Measurements from ENCODE around the gene SMYD2. TPM values are rescaled to one million over a fixed set of nuclear protein-coding genes. Genes with fewer than 3 reads are reported as not detected.

The SMYD2 gene
- total RNA-seq, 1 donor from 2014 or later: 34.8 TPM

- no peaks in the 10 kb centered on the region for H3K27me3 Mint-ChIP-seq (ENCODE audit: low read depth)
- no peak for DNase-seq (ENCODE audit: low spot score in 2 of 2, unreplicated experiment in 2 of 2)
- no peak overlapping the region for H3K4me3 Mint-ChIP-seq
- H3K36me3 Mint-ChIP-seq: peaks cover 32% of the 10 kb centered on the region
- no peak overlapping the region for H3K27ac Mint-ChIP-seq
- peaks cover 16% of the 10 kb centered on the region for H3K9me3 Mint-ChIP-seq
- H3K4me1 Mint-ChIP-seq: peaks cover 9% of the 10 kb centered on the region
- no peak for TF ChIP-seq CTCF (IDR thresholded peaks at IDR 0.05; ENCODE audit: unreplicated experiment)
These were observed 60.5 kb downstream of the SMYD2 start for GRCh38 chr1:214341459-214341858.

- Mint-ChIP-seq H3K36me3 (peaks cover 32% of the 10 kb centered on the region), H3K27ac (no peak overlapping the region), H3K4me1 (peaks cover 8% of the 10 kb centered on the region), H3K4me3 (no peak overlapping the region), H3K9me3 (peaks cover 16% of the 10 kb centered on the region), H3K27me3 (ENCODE audit: low read depth) (no peaks in the 10 kb centered on the region)
- DNase-seq (ENCODE audit: low spot score in 2 of 2, unreplicated experiment in 2 of 2): no peak
- TF ChIP-seq CTCF (IDR thresholded peaks at IDR 0.05; ENCODE audit: unreplicated experiment): no peak
These were observed 61.0 kb downstream of the SMYD2 start for GRCh38 chr1:214341932-214342331.

GRCh38 chr1:214342525-214342924, 61.6 kb downstream of the SMYD2 start:
- peaks cover 16% of the 10 kb centered on the region for H3K9me3 Mint-ChIP-seq
- H3K27ac Mint-ChIP-seq: no peak overlapping the region
- H3K4me1 Mint-ChIP-seq: peaks cover 4% of the 10 kb centered on the region
- H3K36me3 Mint-ChIP-seq: peaks cover 30% of the 10 kb centered on the region
- no peak for DNase-seq (ENCODE audit: low spot score in 2 of 2, unreplicated experiment in 2 of 2)
- no peaks in the 10 kb centered on the region for H3K27me3 Mint-ChIP-seq (ENCODE audit: low read depth)
- TF ChIP-seq CTCF (IDR thresholded peaks at IDR 0.05; ENCODE audit: unreplicated experiment): no peak
- no peak overlapping the region for H3K4me3 Mint-ChIP-seq

GRCh38 chr1:214344897-214345296, 63.9 kb downstream of the SMYD2 start:
- Mint-ChIP-seq H3K4me1 (peaks cover 18% of the 10 kb centered on the region), H3K9me3 (peaks cover 16% of the 10 kb centered on the region), H3K27ac (no peak overlapping the region), H3K4me3 (no peak overlapping the region), H3K36me3 (peaks cover 30% of the 10 kb centered on the region), H3K27me3 (ENCODE audit: low read depth) (no peaks in the 10 kb centered on the region)
- no peak for DNase-seq (ENCODE audit: low spot score in 2 of 2, unreplicated experiment in 2 of 2)
- no peak for TF ChIP-seq CTCF (IDR thresholded peaks at IDR 0.05; ENCODE audit: unreplicated experiment)

GRCh38 chr1:214349008-214349407, 68.0 kb downstream of the SMYD2 start:
- H3K27ac Mint-ChIP-seq: peak overlapping the region; percentile 96
- H3K4me1 Mint-ChIP-seq: peaks cover 34% of the 10 kb centered on the region
- H3K27me3 Mint-ChIP-seq (ENCODE audit: low read depth): no peaks in the 10 kb centered on the region
- no peak for TF ChIP-seq CTCF (IDR thresholded peaks at IDR 0.05; ENCODE audit: unreplicated experiment)
- no peak overlapping the region for H3K4me3 Mint-ChIP-seq
- no peak for DNase-seq (ENCODE audit: low spot score in 2 of 2, unreplicated experiment in 2 of 2)
- peaks cover 12% of the 10 kb centered on the region for H3K9me3 Mint-ChIP-seq
- H3K36me3 Mint-ChIP-seq: peaks cover 20% of the 10 kb centered on the region

- peak overlapping the region; percentile 35 for H3K4me3 Mint-ChIP-seq
- peaks cover 16% of the 10 kb centered on the region for H3K36me3 Mint-ChIP-seq
- H3K27me3 Mint-ChIP-seq (ENCODE audit: low read depth): no peaks in the 10 kb centered on the region
- peak overlapping the region; percentile 96 for H3K27ac Mint-ChIP-seq
- no peak for TF ChIP-seq CTCF (IDR thresholded peaks at IDR 0.05; ENCODE audit: unreplicated experiment)
- DNase-seq (ENCODE audit: low spot score in 2 of 2, unreplicated experiment in 2 of 2): no peak
- peaks cover 6% of the 10 kb centered on the region for H3K9me3 Mint-ChIP-seq
- peaks cover 34% of the 10 kb centered on the region for H3K4me1 Mint-ChIP-seq
These were observed 68.8 kb downstream of the SMYD2 start for GRCh38 chr1:214349781-214350180.

Data from mesothelial cell of epicardium (in vitro differentiated cells).